ENCODE results near the gene YIPF4. TPM values are rescaled to one million over a fixed set of nuclear protein-coding genes. Genes with fewer than 3 reads are reported as not detected.
"Not testable (repeated sequence)": the region's sequence is repeated elsewhere in the genome, so short reads cannot be mapped to it uniquely, and the experiment has no call there.

YIPF4 gene
- total RNA-seq, 1 donor from 2014 or later: 29.0 TPM

- no peak overlapping the region for H3K4me3 Mint-ChIP-seq
- peaks cover 34% of the 10 kb centered on the region for H3K79me2 ChIP-seq (ENCODE audit: low read depth)
- no peak overlapping the region for H3K4me2 ChIP-seq
- peaks cover 7% of the 10 kb centered on the region for H3K9me3 Mint-ChIP-seq
- H3K27ac Mint-ChIP-seq: no peak overlapping the region
- H3K4me1 ChIP-seq: no peaks in the 10 kb centered on the region
- H3K36me3 Mint-ChIP-seq: peaks cover 27% of the 10 kb centered on the region
- no peak for DNase-seq (ENCODE audit: low spot score)
- TF ChIP-seq EZH2phosphoT487 (IDR thresholded peaks at IDR 0.05): no peak
- H3K27me3 Mint-ChIP-seq (ENCODE audit: insufficient read depth, low read depth): no peaks in the 10 kb centered on the region
- H3K4me1 Mint-ChIP-seq: no peaks in the 10 kb centered on the region
- no peak overlapping the region for H2AFZ ChIP-seq (replicated peaks)
- H4K20me1 ChIP-seq (ENCODE audit: low read depth): peaks cover 5% of the 10 kb centered on the region
- peaks cover 13% of the 10 kb centered on the region for H3K36me3 ChIP-seq
- no peak overlapping the region for H3K4me3 ChIP-seq
- H3K9me3 ChIP-seq (ENCODE audit: low read depth): no peaks in the 10 kb centered on the region
- no peak overlapping the region for H3K27ac ChIP-seq
- no peaks in the 10 kb centered on the region for H3F3A ChIP-seq (ENCODE audit: low read depth)
- H3K9ac ChIP-seq: no peak overlapping the region
- no peaks in the 10 kb centered on the region for H3K27me3 ChIP-seq
These were observed 14.0 kb downstream of the YIPF4 start for GRCh38 chr2:32291746-32292145.

GRCh38 chr2:32293493-32293892 lies 15.8 kb downstream of the YIPF4 start:
- peaks cover 16% of the 10 kb centered on the region for H3K36me3 ChIP-seq
- H3K36me3 Mint-ChIP-seq: peaks cover 27% of the 10 kb centered on the region
- H3K4me3 ChIP-seq; H3K4me3 Mint-ChIP-seq; H3K9me3 ChIP-seq (ENCODE audit: low read depth); H3K27me3 ChIP-seq; H4K20me1 ChIP-seq (ENCODE audit: low read depth); H3K9me3 Mint-ChIP-seq; H3K4me1 ChIP-seq; H2AFZ ChIP-seq (replicated peaks); H3K27ac ChIP-seq; H3F3A ChIP-seq (ENCODE audit: low read depth); H3K4me2 ChIP-seq; H3K27me3 Mint-ChIP-seq (ENCODE audit: insufficient read depth, low read depth); H3K4me1 Mint-ChIP-seq; DNase-seq (ENCODE audit: low spot score); H3K9ac ChIP-seq; H3K27ac Mint-ChIP-seq: not testable (repeated sequence)
- H3K79me2 ChIP-seq (ENCODE audit: low read depth): peaks cover 19% of the 10 kb centered on the region

GRCh38 chr2:32293966-32294562 lies 16.4 kb downstream of the YIPF4 start:
- Histone ChIP-seq H3K36me3 (peaks cover 16% of the 10 kb centered on the region), H3K79me2 (ENCODE audit: low read depth) (peaks cover 13% of the 10 kb centered on the region)
- peaks cover 29% of the 10 kb centered on the region for H3K36me3 Mint-ChIP-seq
- not testable (repeated sequence) for H3K4me1 ChIP-seq; H3K27ac ChIP-seq; H3K4me3 Mint-ChIP-seq; H3K9ac ChIP-seq; H4K20me1 ChIP-seq (ENCODE audit: low read depth); H2AFZ ChIP-seq (replicated peaks); H3K4me3 ChIP-seq; H3F3A ChIP-seq (ENCODE audit: low read depth); H3K27ac Mint-ChIP-seq; DNase-seq (ENCODE audit: low spot score); H3K9me3 Mint-ChIP-seq; H3K4me1 Mint-ChIP-seq; H3K27me3 ChIP-seq; H3K9me3 ChIP-seq (ENCODE audit: low read depth); H3K4me2 ChIP-seq; H3K27me3 Mint-ChIP-seq (ENCODE audit: insufficient read depth, low read depth)

GRCh38 chr2:32310577-32310976 lies 32.9 kb downstream of the YIPF4 start:
- Mint-ChIP-seq H3K4me3 (no peak overlapping the region), H3K36me3 (peaks cover 4% of the 10 kb centered on the region), H3K9me3 (no peaks in the 10 kb centered on the region), H3K27me3 (ENCODE audit: insufficient read depth, low read depth) (peaks cover 3% of the 10 kb centered on the region), H3K4me1 (no peaks in the 10 kb centered on the region), H3K27ac (no peak overlapping the region)
- Histone ChIP-seq H3K79me2 (ENCODE audit: low read depth) (no peaks in the 10 kb centered on the region), H3K4me2 (no peak overlapping the region), H3K9me3 (ENCODE audit: low read depth) (no peaks in the 10 kb centered on the region), H3K27me3 (no peaks in the 10 kb centered on the region), H3F3A (ENCODE audit: low read depth) (no peaks in the 10 kb centered on the region), H4K20me1 (ENCODE audit: low read depth) (no peaks in the 10 kb centered on the region), H3K27ac (no peak overlapping the region), H3K4me3 (no peak overlapping the region), H3K36me3 (no peaks in the 10 kb centered on the region), H3K4me1 (no peaks in the 10 kb centered on the region), H2AFZ (replicated peaks) (no peak overlapping the region), H3K9ac (no peak overlapping the region)
- TF ChIP-seq EZH2 (IDR thresholded peaks at IDR 0.05) (no peak), CTCF (IDR thresholded peaks at IDR 0.05) (no peak)
- no peak for DNase-seq (ENCODE audit: low spot score)

- Histone ChIP-seq H3K27ac (no peak overlapping the region), H3K36me3 (no peaks in the 10 kb centered on the region), H3K79me2 (ENCODE audit: low read depth) (no peaks in the 10 kb centered on the region), H3K4me3 (no peak overlapping the region), H3K9ac (no peak overlapping the region), H3K9me3 (ENCODE audit: low read depth) (no peaks in the 10 kb centered on the region), H3K4me2 (no peak overlapping the region), H3F3A (ENCODE audit: low read depth) (no peaks in the 10 kb centered on the region), H4K20me1 (ENCODE audit: low read depth) (no peaks in the 10 kb centered on the region), H3K27me3 (no peaks in the 10 kb centered on the region), H3K4me1 (no peaks in the 10 kb centered on the region), H2AFZ (replicated peaks) (no peak overlapping the region)
- Mint-ChIP-seq H3K27me3 (ENCODE audit: insufficient read depth, low read depth) (peaks cover 2% of the 10 kb centered on the region), H3K36me3 (peaks cover 2% of the 10 kb centered on the region), H3K9me3 (no peaks in the 10 kb centered on the region), H3K4me3 (no peak overlapping the region), H3K27ac (no peak overlapping the region), H3K4me1 (no peaks in the 10 kb centered on the region)
- no peak for TF ChIP-seq EZH2phosphoT487 (IDR thresholded peaks at IDR 0.05)
- TF ChIP-seq EZH2 (IDR thresholded peaks at IDR 0.05): no peak
- no peak for TF ChIP-seq CTCF (IDR thresholded peaks at IDR 0.05)
- DNase-seq (ENCODE audit: low spot score): no peak
These were observed 37.2 kb downstream of the YIPF4 start for GRCh38 chr2:32314886-32315285.

GRCh38 chr2:32328679-32329078 lies 51.0 kb downstream of the YIPF4 start:
- H2AFZ ChIP-seq (replicated peaks); H3K4me3 ChIP-seq; H3K9me3 ChIP-seq (ENCODE audit: low read depth); H3K4me3 Mint-ChIP-seq; DNase-seq (ENCODE audit: low spot score); H3K79me2 ChIP-seq (ENCODE audit: low read depth); H3K4me1 ChIP-seq; H3K27ac Mint-ChIP-seq; H3K36me3 ChIP-seq; H3K4me2 ChIP-seq; H4K20me1 ChIP-seq (ENCODE audit: low read depth); H3K4me1 Mint-ChIP-seq; H3K27me3 ChIP-seq; H3K9ac ChIP-seq; H3K36me3 Mint-ChIP-seq; H3F3A ChIP-seq (ENCODE audit: low read depth); H3K27ac ChIP-seq; H3K9me3 Mint-ChIP-seq; H3K27me3 Mint-ChIP-seq (ENCODE audit: insufficient read depth, low read depth): not testable (repeated sequence)
